Measurements from ENCODE around the gene SLC25A2. TPM values are rescaled to one million over a fixed set of nuclear protein-coding genes. Genes with fewer than 3 reads are reported as not detected.

Gene SLC25A2
- total and polyA plus RNA-seq, 2 of the 8 experiments (the other 6 are each of a cell fraction or from before 2014, with no cell fraction given) = not detected

- no peak for FAIRE-seq
These were observed 5.5 kb downstream of the SLC25A2 start for GRCh38 chr5:141298376-141298775.

More at GRCh38 chr5:141298376-141298775, 5.5 kb downstream of the SLC25A2 start:
- Histone ChIP-seq H3K36me3 (ENCODE audit: control insufficient read depth in 2 of 4, insufficient read depth in 4 of 4, low read length in 3 of 4) (no peaks in the 10 kb centered on the region), H3K27me3 (replicated peaks in 1 of 4; ENCODE audit: control insufficient read depth in 3 of 4, extremely low read depth in 1 of 4, insufficient read depth in 3 of 4, low read length in 3 of 4) (no peaks in the 10 kb centered on the region), H4K20me1 (replicated peaks in 1 of 2; ENCODE audit: control insufficient read depth in 1 of 2, insufficient read depth in 2 of 2, low read length in 2 of 2) (no peaks in the 10 kb centered on the region), H3K23me2 (ENCODE audit: low read depth, low read length) (no peaks in the 10 kb centered on the region), H3K4ac (replicated peaks; ENCODE audit: insufficient read length, low read depth, low read length) (no peak overlapping the region), H3K23ac (ENCODE audit: insufficient read length) (no peak overlapping the region), H2BK20ac (ENCODE audit: low read length) (no peak overlapping the region), H3K14ac (ENCODE audit: insufficient read length) (no peak overlapping the region), H2AFZ (ENCODE audit: low read length) (no peak overlapping the region), H2BK5ac (ENCODE audit: low read depth, low read length) (no peak overlapping the region), H3K4me3 (ENCODE audit: extremely low read depth in 1 of 4, insufficient read depth in 2 of 4, low read depth in 3 of 4, low read length in 4 of 4) (no peak overlapping the region), H3K4me1 (replicated peaks in 1 of 4; ENCODE audit: control insufficient read depth in 3 of 4, insufficient read depth in 4 of 4, low read length in 3 of 4) (no peaks in the 10 kb centered on the region), H4K8ac (ENCODE audit: extremely low read depth, insufficient read depth, low read length) (no peak overlapping the region), H3K9me3 (ENCODE audit: insufficient read depth in 2 of 2, low read depth in 1 of 2, low read length in 1 of 2) (peaks cover under 1 to 16% of the 10 kb centered on the region in 2 experiments; a peak in 3 of 4 replicates), H2BK12ac (ENCODE audit: low read depth, low read length) (no peak overlapping the region), H3K27ac (ENCODE audit: low read depth, low read length) (no peak overlapping the region), H3K79me2 (ENCODE audit: control insufficient read depth in 1 of 2, insufficient read depth in 2 of 2, low read length in 2 of 2) (no peaks in the 10 kb centered on the region), H2BK15ac (ENCODE audit: low read length) (no peak overlapping the region), H3K79me1 (ENCODE audit: low read depth, low read length) (no peaks in the 10 kb centered on the region; the same call in 1 of the 2 replicates), H2AK5ac (ENCODE audit: low read depth, low read length) (no peak overlapping the region), H3K9ac (replicated peaks in 1 of 4; ENCODE audit: extremely low read depth in 1 of 4, low read depth in 3 of 4, low read length in 3 of 4) (no peak overlapping the region), H2BK120ac (replicated peaks; ENCODE audit: low read depth, low read length) (no peak overlapping the region), H3K18ac (ENCODE audit: extremely low read depth, low read length) (no peak overlapping the region), H4K91ac (replicated peaks; ENCODE audit: insufficient read length, low read length) (no peak overlapping the region), H3K4me2 (ENCODE audit: insufficient read depth in 1 of 2, low read depth in 2 of 2, low read length in 2 of 2) (no peak overlapping the region), H3K56ac (replicated peaks; ENCODE audit: insufficient read length, low read depth, low read length) (no peak overlapping the region), H4K5ac (ENCODE audit: insufficient read length, low read depth, low read length) (no peak overlapping the region)
- POLR2A ChIA-PET (ENCODE audit: partially characterized antibody) = no interaction called here
- DNase-seq (ENCODE audit: low read depth in 1 of 2, low spot score in 2 of 2) = no peak
- WGBS, 2 experiments (ENCODE audit: extremely low coverage in 1 of 2, insufficient coverage in 1 of 2, insufficient read length in 1 of 2, insufficient replicate concordance in 2 of 2, low coverage in 1 of 2, low lambda C conversion rate in 2 of 2, missing lambda C conversion rate in 1 of 2) = 93% methylated on average over 4 of the region's 4 CpGs; no CpG with 5 or more reads in 1 of the 2 experiments
- CTCF ChIA-PET (ENCODE audit: partially characterized antibody) = interaction anchor here (0.8 to 1.1 kb wide), 4 partner anchors 17 to 266 kb away, joined by 3 to 4 read pairs (median 4); no protein-coding TSS in a partner anchor

All from H1 (cell line).